Mucosa of rectum (tissue), 2 donors: ENCODE results near the gene FER.
A peak's percentile ranks its signal among the peaks of the same experiment; 100 is the strongest.
"Not testable (repeated sequence)": the region's sequence is repeated elsewhere in the genome, so short reads cannot be mapped to it uniquely, and the experiment has no call there.

ENCODE experiments used
- H3K27ac ChIP-seq, 2 donors: one replicate each; pipeline ENCODE4 v1.7.0; 2013; ENCODE audit warnings: inconsistent platforms in 2 of 2, low read depth in 2 of 2, low read length in 2 of 2
- H3K27me3 ChIP-seq, 2 donors: one replicate each; pipeline ENCODE4 v1.7.0; 2013; ENCODE audit warnings: low read length in 2 of 2; ENCODE audit not compliant: control insufficient read depth in 2 of 2, insufficient read depth in 2 of 2
- H3K36me3 ChIP-seq, 2 donors: one replicate each; pipeline ENCODE4 v1.7.0; 2013; ENCODE audit warnings: low read length in 2 of 2; ENCODE audit not compliant: control insufficient read depth in 2 of 2, insufficient read depth in 2 of 2
- H3K4me1 ChIP-seq, 2 donors: one replicate each; pipeline ENCODE4 v1.7.0; 2013; ENCODE audit warnings: low read length in 2 of 2, mild to moderate bottlenecking in 1 of 2; ENCODE audit not compliant: control insufficient read depth in 2 of 2, insufficient read depth in 2 of 2
- H3K4me3 ChIP-seq, 2 donors: one replicate each; pipeline ENCODE4 v1.7.0; 2013; ENCODE audit warnings: low read length in 2 of 2
- H3K9ac ChIP-seq, 2 donors: one replicate each; pipeline ENCODE4 v1.7.0; 2013; ENCODE audit warnings: low read length in 2 of 2, low read depth in 1 of 2, mild to moderate bottlenecking in 1 of 2
- H3K9me3 ChIP-seq, 2 donors: one replicate each; pipeline ENCODE4 v1.7.0; 2013; ENCODE audit warnings: low read length in 2 of 2; ENCODE audit not compliant: control insufficient read depth in 2 of 2
- donor health status: healthy.
- donor health status: Normal muscosa, but diverticular disease.

Gene FER

GRCh38 chr5:108820983-108821382 is 73.3 kb downstream of the FER start:
- H3K4me3 ChIP-seq, result no peak overlapping the region
- H3K27ac ChIP-seq, result no peak overlapping the region
- no peaks in the 10 kb centered on the region for H3K36me3 ChIP-seq
- no peaks in the 10 kb centered on the region for H3K9me3 ChIP-seq
- no peak overlapping the region for H3K9ac ChIP-seq
- no peaks in the 10 kb centered on the region for H3K4me1 ChIP-seq
- no peaks in the 10 kb centered on the region for H3K27me3 ChIP-seq

- H3K4me3 ChIP-seq, result no peak overlapping the region
- no peak overlapping the region for H3K9ac ChIP-seq
- no peaks in the 10 kb centered on the region for H3K27me3 ChIP-seq
- H3K4me1 ChIP-seq, result no peaks in the 10 kb centered on the region
- no peaks in the 10 kb centered on the region for H3K36me3 ChIP-seq
- H3K27ac ChIP-seq, result no peak overlapping the region
- no peaks in the 10 kb centered on the region for H3K9me3 ChIP-seq
These were observed 74.7 kb downstream of the FER start for GRCh38 chr5:108822211-108822947.

GRCh38 chr5:108827131-108827530 is 79.4 kb downstream of the FER start:
- Histone ChIP-seq H3K27me3 (no peaks in the 10 kb centered on the region), H3K36me3 (no peaks in the 10 kb centered on the region), H3K4me3 (no peak overlapping the region), H3K4me1 (no peaks in the 10 kb centered on the region), H3K9me3 (no peaks in the 10 kb centered on the region), H3K9ac (no peak overlapping the region), H3K27ac (no peak overlapping the region)

- no peaks in the 10 kb centered on the region for H3K36me3 ChIP-seq
- no peaks in the 10 kb centered on the region for H3K9me3 ChIP-seq
- H3K4me1 ChIP-seq, result no peaks in the 10 kb centered on the region
- H3K27ac ChIP-seq, result no peak overlapping the region
- no peaks in the 10 kb centered on the region for H3K27me3 ChIP-seq
- no peak overlapping the region for H3K4me3 ChIP-seq
- H3K9ac ChIP-seq, result no peak overlapping the region
These were observed 83.1 kb downstream of the FER start for GRCh38 chr5:108830705-108831276.

GRCh38 chr5:108836492-108836891 is 88.8 kb downstream of the FER start:
- H3K4me1 ChIP-seq, result no peaks in the 10 kb centered on the region
- H3K27ac ChIP-seq, result no peak overlapping the region
- H3K4me3 ChIP-seq, result no peak overlapping the region
- H3K9me3 ChIP-seq, result no peaks in the 10 kb centered on the region
- H3K9ac ChIP-seq, result no peak overlapping the region
- H3K27me3 ChIP-seq, result no peaks in the 10 kb centered on the region
- H3K36me3 ChIP-seq, result no peaks in the 10 kb centered on the region

- not testable (repeated sequence) for H3K36me3 ChIP-seq, H3K27me3 ChIP-seq, H3K9ac ChIP-seq, H3K27ac ChIP-seq, H3K4me1 ChIP-seq, H3K4me3 ChIP-seq, H3K9me3 ChIP-seq
These were observed 94.7 kb downstream of the FER start for GRCh38 chr5:108842260-108842941.

GRCh38 chr5:108851129-108851528 is 103.4 kb downstream of the FER start:
- not testable (repeated sequence) for H3K27me3 ChIP-seq, H3K4me3 ChIP-seq, H3K9ac ChIP-seq, H3K36me3 ChIP-seq, H3K9me3 ChIP-seq, H3K27ac ChIP-seq, H3K4me1 ChIP-seq

GRCh38 chr5:108857905-108858304 is 110.2 kb downstream of the FER start:
- Histone ChIP-seq H3K4me1 (no peaks in the 10 kb centered on the region), H3K4me3 (no peak overlapping the region), H3K27ac (no peak overlapping the region), H3K27me3 (no peaks in the 10 kb centered on the region), H3K9ac (no peak overlapping the region), H3K36me3 (no peaks in the 10 kb centered on the region), H3K9me3 (no peaks in the 10 kb centered on the region)

- no peaks in the 10 kb centered on the region for H3K36me3 ChIP-seq
- H3K9me3 ChIP-seq, result no peaks in the 10 kb centered on the region
- no peaks in the 10 kb centered on the region for H3K4me1 ChIP-seq
- no peaks in the 10 kb centered on the region for H3K27me3 ChIP-seq
- no peak overlapping the region for H3K27ac ChIP-seq
- H3K9ac ChIP-seq, result no peak overlapping the region
- H3K4me3 ChIP-seq, result peak overlapping the region in 1 of 2 donors; percentile 23
These were observed 111.3 kb downstream of the FER start for GRCh38 chr5:108858959-108859358.

GRCh38 chr5:108862211-108862610 is 114.5 kb downstream of the FER start:
- no peaks in the 10 kb centered on the region for H3K4me1 ChIP-seq
- H3K27me3 ChIP-seq, result no peaks in the 10 kb centered on the region
- H3K4me3 ChIP-seq, result no peak overlapping the region
- H3K9ac ChIP-seq, result no peak overlapping the region
- no peak overlapping the region for H3K27ac ChIP-seq
- H3K9me3 ChIP-seq, result no peaks in the 10 kb centered on the region
- no peaks in the 10 kb centered on the region for H3K36me3 ChIP-seq
